Neural cell (in vitro differentiated cells): ENCODE results near the gene ATP13A1. TPM values are rescaled to one million over a fixed set of nuclear protein-coding genes. Genes with fewer than 3 reads are reported as not detected.
"Not testable (repeated sequence)": the region's sequence is repeated elsewhere in the genome, so short reads cannot be mapped to it uniquely, and the experiment has no call there.

Experiments
- H2AFZ ChIP-seq: fragments of 200-600, 300-800 bp; sonication (generic), shearing (Covaris generic); 2 replicates; pipeline ENCODE4 v1.6.0; 2014; ENCODE audit warnings: low read depth, mild to moderate bottlenecking, antibody characterized with exemption, low read length, moderate library complexity
- H3F3A ChIP-seq: fragments of 200-600 bp; shearing (Covaris generic); 2 replicates; pipeline ENCODE4 v1.6.1; 2016; ENCODE audit warnings: mild to moderate bottlenecking, moderate library complexity, mixed read lengths, antibody characterized with exemption, low read length; ENCODE audit not compliant: insufficient read depth, poor library complexity, severe bottlenecking
- H3K27ac ChIP-seq: fragments of 200-600, 300-800 bp; sonication (generic), shearing (Covaris generic); 2 replicates; pipeline ENCODE4 v1.5.1; 2014; ENCODE audit warnings: mild to moderate bottlenecking, low read length, moderate library complexity
- H3K27me3 ChIP-seq: fragments of 300-800, 200-600 bp; sonication (generic), shearing (Covaris generic); 2 replicates; pipeline ENCODE4 v1.6.0; 2014; ENCODE audit warnings: mild to moderate bottlenecking, low read depth, low read length, moderate library complexity; ENCODE audit not compliant: insufficient read depth
- H3K36me3 ChIP-seq: fragments of 300-800, 200-600 bp; sonication (generic), shearing (Covaris generic); 2 replicates; pipeline ENCODE4 v1.5.1; 2014; ENCODE audit warnings: mild to moderate bottlenecking, antibody characterized with exemption, low read length, moderate library complexity; ENCODE audit not compliant: insufficient read depth
- H3K4me2 ChIP-seq: fragments of 300-800, 200-600 bp; sonication (generic), shearing (Covaris generic); 2 replicates; pipeline ENCODE4 v1.6.0; 2014; ENCODE audit warnings: mild to moderate bottlenecking, low read length
- H3K4me3 ChIP-seq: fragments of 300-800, 200-600 bp; sonication (generic), shearing (Covaris generic); 2 replicates; pipeline ENCODE4 v1.5.1; 2014; ENCODE audit warnings: mild to moderate bottlenecking, low read length, moderate library complexity
- H3K79me2 ChIP-seq: fragments of 200-600 bp; shearing (Covaris generic); replicated peaks from 2 replicates; pipeline ENCODE4 v1.6.0; 2014; ENCODE audit warnings: mild to moderate bottlenecking, low read length, moderate library complexity; ENCODE audit not compliant: insufficient read depth
- H3K9ac ChIP-seq: fragments of 300-800, 200-600 bp; sonication (generic), shearing (Covaris generic); 2 replicates; pipeline ENCODE4 v1.6.1; 2016; ENCODE audit warnings: mild to moderate bottlenecking, low read length, mixed read lengths
- H3K9me2 ChIP-seq: fragments of 200-600 bp; shearing (Covaris generic); 2 replicates; pipeline ENCODE4 v1.6.1; 2016; ENCODE audit warnings: mild to moderate bottlenecking, low read length, mixed read lengths; ENCODE audit not compliant: insufficient read depth
- H3K9me3 ChIP-seq: fragments of 200-600, 300-800 bp; sonication (generic), shearing (Covaris generic); 2 replicates; pipeline ENCODE4 v1.6.1; 2016; ENCODE audit warnings: mild to moderate bottlenecking, mixed run types, low read length, moderate library complexity, mixed read lengths
- H4K20me1 ChIP-seq: fragments of 200-600 bp; shearing (Covaris generic); 2 replicates; pipeline ENCODE4 v1.6.1; 2016; ENCODE audit warnings: mild to moderate bottlenecking, mixed run types; ENCODE audit not compliant: insufficient read depth
- CTCF ChIP-seq: fragments of 450-650 bp; IDR thresholded peaks from 2 replicates; pipeline ENCODE4 v1.5.1; 2014; ENCODE audit warnings: antibody characterized with exemption, mild to moderate bottlenecking, moderate library complexity; ENCODE audit not compliant: poor library complexity, severe bottlenecking
- EP300 ChIP-seq: fragments of 450-650 bp; conservative IDR thresholded peaks from 2 replicates; pipeline ENCODE4 v1.6.1; 2014; ENCODE audit warnings: antibody characterized with exemption, mild to moderate bottlenecking, moderate library complexity; ENCODE audit not compliant: poor library complexity, severe bottlenecking
- MXI1 ChIP-seq: fragments of 450-650 bp; conservative IDR thresholded peaks from 2 replicates; pipeline ENCODE4 v1.6.1; 2014; ENCODE audit warnings: antibody characterized with exemption, mild to moderate bottlenecking; ENCODE audit not compliant: poor library complexity, severe bottlenecking
- RAD21 ChIP-seq: fragments of 450-650 bp; conservative IDR thresholded peaks from 2 replicates; pipeline ENCODE4 v1.6.1; 2014; ENCODE audit warnings: antibody characterized with exemption, mild to moderate bottlenecking, moderate library complexity
- REST ChIP-seq: IDR thresholded peaks from 2 replicates; pipeline ENCODE4 v1.6.1; 2012; ENCODE audit warnings: borderline replicate concordance
- TAF1 ChIP-seq: IDR thresholded peaks from 2 replicates; pipeline ENCODE4 v1.6.1; 2012; ENCODE audit warnings: low read depth
- polyA plus RNA-seq: library from polyadenylated mRNA; depleted of rRNA; stranded (reverse); fragments of >200 nt; gene quantifications from 2 replicates; pipeline ENCODE4 v1.2.3, GENCODE V29; 2014

Gene ATP13A1
- polyA plus RNA-seq, 1 donor from 2014 or later = 63.5 TPM

- no peaks in the 10 kb centered on the region for H4K20me1 ChIP-seq
- no peaks in the 10 kb centered on the region for H3K9me3 ChIP-seq
- H2AFZ ChIP-seq = no peak overlapping the region
- H3K4me3 ChIP-seq = no peak overlapping the region
- H3K27me3 ChIP-seq = no peaks in the 10 kb centered on the region
- H3K9ac ChIP-seq = no peak overlapping the region
- no peak overlapping the region for H3K27ac ChIP-seq
- H3F3A ChIP-seq = no peaks in the 10 kb centered on the region
- H3K9me2 ChIP-seq = no peaks in the 10 kb centered on the region
- H3K4me2 ChIP-seq = no peak overlapping the region
- H3K79me2 ChIP-seq = no peaks in the 10 kb centered on the region
- TF ChIP-seq MXI1 = no peak
- no peak for TF ChIP-seq REST
- H3K36me3 ChIP-seq = no peaks in the 10 kb centered on the region
These were observed 61.3 kb downstream of the ATP13A1 start for GRCh38 chr19:19602136-19602712.

GRCh38 chr19:19600793-19601330 lies 62.6 kb downstream of the ATP13A1 start:
- no peak overlapping the region for H2AFZ ChIP-seq
- H3K9ac ChIP-seq = no peak overlapping the region
- no peaks in the 10 kb centered on the region for H3K27me3 ChIP-seq
- no peak overlapping the region for H3K4me3 ChIP-seq
- no peak overlapping the region for H3K27ac ChIP-seq
- H3K79me2 ChIP-seq = no peaks in the 10 kb centered on the region
- no peaks in the 10 kb centered on the region for H4K20me1 ChIP-seq
- H3K9me3 ChIP-seq = no peaks in the 10 kb centered on the region
- no peaks in the 10 kb centered on the region for H3K36me3 ChIP-seq
- no peaks in the 10 kb centered on the region for H3F3A ChIP-seq
- H3K9me2 ChIP-seq = no peaks in the 10 kb centered on the region
- TF ChIP-seq MXI1 = no peak
- TF ChIP-seq TAF1 = no peak
- no peak for TF ChIP-seq CTCF
- TF ChIP-seq REST = no peak
- TF ChIP-seq EP300 = no peak
- no peak for TF ChIP-seq RAD21
- H3K4me2 ChIP-seq = no peak overlapping the region

GRCh38 chr19:19598728-19599451 lies 64.6 kb downstream of the ATP13A1 start:
- H3K4me3 ChIP-seq, H2AFZ ChIP-seq, H3K4me2 ChIP-seq, H3K9ac ChIP-seq, H3K79me2 ChIP-seq, H3K27me3 ChIP-seq, H4K20me1 ChIP-seq, H3K27ac ChIP-seq, H3K36me3 ChIP-seq, H3K9me3 ChIP-seq, H3K9me2 ChIP-seq, H3F3A ChIP-seq: not testable (repeated sequence)
